HepG2 (cell line): Measurements from ENCODE around the gene LYSMD3. TPM values are rescaled to one million over a fixed set of nuclear protein-coding genes. Genes with fewer than 3 reads are reported as not detected.

Source experiments
- ATAC-seq: fragments of 200-7000 bp; cut with Tn5 transposase; 3 replicates; pipeline ENCODE4 v1.9.1; 2020; ENCODE audit warnings: mild to moderate bottlenecking, moderate library complexity
- BruUV-seq: library from RNA; stranded (reverse); fragments of 400-500 nt; replicated peaks from 2 replicates; lab custom pipeline; 2021; lab: Mats Ljungman, UMichigan
- CTCF ChIA-PET: fragments of 300-600 bp; formaldehyde crosslinking; extraction: SDS; loops from one replicate; lab custom pipeline; 2021; ENCODE audit warnings: low total read pairs, inconsistent platforms, low intra/inter-chr PET ratio; lab: Yijun Ruan, JAX
- POLR2A ChIA-PET: fragments of 350-600 bp; sonication (Branson Sonifier 250); formaldehyde crosslinking; loops from one replicate; lab custom pipeline; 2020; ENCODE audit warnings: antibody characterized with exemption, inconsistent platforms; lab: Yijun Ruan, JAX
- DNase-seq: peaks from one replicate; pipeline ENCODE4 v3.0.0-alpha.2; 2015; ENCODE audit warnings: low spot score
- FAIRE-seq: peaks from 3 replicates; lab custom pipeline; 2011; peaks lifted over from hg19 to GRCh38; lab: Jason Lieb, UNC
- H2AFZ ChIP-seq: one replicate; pipeline ENCODE4 v1.6.1; 2011; ENCODE audit warnings: low read length, inconsistent platforms
- H3K27ac ChIP-seq: fragments of 300-600 bp; 3 replicates; pipeline ENCODE4 v1.8.0; 2011; ENCODE audit warnings: mixed run types, mild to moderate bottlenecking, mixed read lengths, low read length, inconsistent platforms; ENCODE audit not compliant: insufficient read depth; ENCODE audit errors: extremely low read length
- H3K27me3 ChIP-seq, 2 experiments: fragments of 200-600 bp in 1 of 2; 2 replicates in 1 of 2; 3 replicates in 1 of 2; pipeline versions ENCODE4 v1.6.0 to v1.8.0; 2011; ENCODE audit warnings: low read length in 2 of 2, mild to moderate bottlenecking in 2 of 2, moderate library complexity in 2 of 2, inconsistent platforms in 1 of 2; ENCODE audit not compliant: insufficient read depth in 2 of 2, control insufficient read depth in 1 of 2
- H3K36me3 ChIP-seq, 2 experiments: fragments of 200-600 bp in 1 of 2; replicated peaks in 1 of 2; 2 replicates in 1 of 2; 3 replicates in 1 of 2; pipeline versions ENCODE4 v1.5.1 to v1.8.0; 2011; ENCODE audit warnings: low read length in 2 of 2, inconsistent platforms in 1 of 2; ENCODE audit not compliant: insufficient read depth in 2 of 2, control insufficient read depth in 1 of 2
- H3K4me1 ChIP-seq: 2 replicates; pipeline ENCODE4 v1.5.1; 2012; ENCODE audit warnings: low read length, inconsistent platforms; ENCODE audit not compliant: insufficient read depth
- H3K4me2 ChIP-seq: 2 replicates; pipeline ENCODE4 v1.6.0; 2011; ENCODE audit warnings: low read depth, low read length, inconsistent platforms
- H3K4me3 ChIP-seq, 3 experiments: fragments of 200-600 bp in 1 of 3; sonication (generic), shearing (Covaris generic) in 1 of 3; replicated peaks in 1 of 3; 2 replicates each; pipeline ENCODE4 v1.5.1; 2011 to 2016; ENCODE audit warnings: low read length in 3 of 3, inconsistent platforms in 2 of 3, low read depth in 2 of 3, mild to moderate bottlenecking in 2 of 3, control low read depth in 1 of 3, mixed read lengths in 1 of 3; ENCODE audit not compliant: insufficient read depth in 1 of 3
- H3K79me2 ChIP-seq: one replicate; pipeline ENCODE4 v1.6.1; 2011; ENCODE audit warnings: low read length, inconsistent platforms; ENCODE audit not compliant: insufficient read depth
- H3K9ac ChIP-seq: 2 replicates; pipeline ENCODE4 v1.6.0; 2011; ENCODE audit warnings: mild to moderate bottlenecking, low read depth, low read length, inconsistent platforms; ENCODE audit not compliant: insufficient read depth
- H3K9me3 ChIP-seq: 2 replicates; pipeline ENCODE4 v1.5.1; 2012; ENCODE audit warnings: mild to moderate bottlenecking, low read length
- H4K20me1 ChIP-seq: 2 replicates; pipeline ENCODE4 v1.6.0; 2011; ENCODE audit warnings: inconsistent platforms, mild to moderate bottlenecking, low read length, moderate library complexity; ENCODE audit not compliant: insufficient read depth
- ATF6 ChIP-seq: sonication (generic); formaldehyde crosslinking; conservative IDR thresholded peaks from 2 replicates; pipeline ENCODE4 v1.4.0; 2020; ENCODE audit warnings: missing genetic modification reagents
- FOXP1 ChIP-seq, 2 experiments: fragments of 450-650 bp in 1 of 2; IDR thresholded peaks; 2 replicates each; pipeline ENCODE4 v1.6.1; 2017 to 2018; ENCODE audit warnings: antibody characterized with exemption in 1 of 2
- JUND ChIP-seq: sonication (generic); formaldehyde crosslinking; IDR thresholded peaks from 2 replicates; pipeline ENCODE4 v1.8.0; 2022; ENCODE audit warnings: mild to moderate bottlenecking, missing genetic modification reagents
- PAF1 ChIP-seq: IDR thresholded peaks from 2 replicates; pipeline ENCODE4 v1.6.1; 2016; ENCODE audit warnings: missing genetic modification reagents, missing compliant biosample characterization
- PAWR ChIP-seq: sonication (generic); formaldehyde crosslinking; IDR thresholded peaks from 2 replicates; pipeline ENCODE4 v1.4.0; 2020; ENCODE audit warnings: missing genetic modification reagents, mild to moderate bottlenecking, borderline replicate concordance
- RBAK ChIP-seq: sonication (generic); formaldehyde crosslinking; IDR thresholded peaks from 2 replicates; pipeline ENCODE4 v1.5.1; 2020; ENCODE audit warnings: mild to moderate bottlenecking, missing genetic modification reagents
- SMYD3 ChIP-seq: sonication (generic); formaldehyde crosslinking; IDR thresholded peaks from 2 replicates; pipeline ENCODE4 v1.8.1; 2023; ENCODE audit warnings: mild to moderate bottlenecking, missing genetic modification reagents
- SUZ12 ChIP-seq: fragments of 150-350 bp; IDR thresholded peaks from 2 replicates; pipeline ENCODE4 v1.6.1; 2014; ENCODE audit warnings: low read depth, low read length
- U2AF2 ChIP-seq: fragments of 200-400 bp; formaldehyde crosslinking; IDR thresholded peaks from 2 replicates; pipeline ENCODE4 v1.6.1; 2017; ENCODE audit warnings: low read depth, mild to moderate bottlenecking, low read length
- ZNF335 ChIP-seq: sonication (generic); formaldehyde crosslinking; IDR thresholded peaks from 2 replicates; pipeline ENCODE4 v1.4.0; 2020; ENCODE audit warnings: missing genetic modification reagents
- ZNF75D ChIP-seq: sonication (generic); formaldehyde crosslinking; IDR thresholded peaks from 2 replicates; pipeline ENCODE4 v1.8.1; 2023; ENCODE audit warnings: missing genetic modification reagents, mild to moderate bottlenecking, borderline replicate concordance
- ZNF775 ChIP-seq: sonication (generic); formaldehyde crosslinking; IDR thresholded peaks from 2 replicates; pipeline ENCODE4 v1.4.0; 2020; ENCODE audit warnings: missing genetic modification reagents, mild to moderate bottlenecking, moderate library complexity, borderline replicate concordance
- WGBS: methylation state at CpG from one replicate; pipeline ENCODE4 v1.1.6; 2017; ENCODE audit warnings: low lambda C conversion rate; 5-methylcytosine and 5-hydroxymethylcytosine counted together
- in situ Hi-C: cut with HindIII; loops from 2 replicates; pipeline ENCODE4 v1.10.0; 2017; ENCODE audit warnings: low pct_unique_long_range_greater_than_20kb; ENCODE audit not compliant: extremely low pct_ligation_motif_present
- intact Hi-C: fragments of 100-400 bp; cut with micrococcal nuclease; formaldehyde crosslinking; loops from one replicate; pipeline ENCODE4 v1.10.0; 2022; ENCODE audit not compliant: unreplicated experiment
- polyA plus RNA-seq, 8 experiments: library from polyadenylated mRNA; depleted of rRNA in 3 of 8; stranded (reverse) in 7 of 8; unstranded in 1 of 8; fragments of >200 nt; fragmentation: Illumina TruSeq in 4 of 8; extraction: Trizol in 4 of 8; gene quantifications; 2 replicates each; pipeline versions ENCODE4 v1.2.1 to v1.2.3, GENCODE V29; 2011 to 2016; ENCODE audit warnings: low read depth in 4 of 8, missing spikeins in 1 of 8, mixed read lengths in 1 of 8; ENCODE audit not compliant: insufficient read depth in 1 of 8
- total RNA-seq, 5 experiments: library from RNA; depleted of rRNA; stranded (reverse); fragments of >200 nt; fragmentation: Illumina TruSeq; extraction: Trizol; gene quantifications; 2 replicates each; pipeline ENCODE4 v1.2.3, GENCODE V29; 2016; ENCODE audit warnings: low read depth in 1 of 5
- TF ChIP-seq, protein P1 (sequence below): sonication (generic); formaldehyde crosslinking; IDR thresholded peaks from 2 replicates; pipeline ENCODE4 v1.4.0; 2020; ENCODE audit warnings: mild to moderate bottlenecking, missing genetic modification reagents
- TF ChIP-seq, protein P2 (sequence below): sonication (generic); formaldehyde crosslinking; IDR thresholded peaks from 2 replicates; pipeline ENCODE4 v1.8.1; 2023; ENCODE audit warnings: mild to moderate bottlenecking, missing genetic modification reagents

Gene LYSMD3
- total and polyA plus RNA-seq, 2 of the 13 experiments (the other 11 are each of a cell fraction or from before 2014, with no cell fraction given), result 9.1 to 13.8 TPM

DNA sequence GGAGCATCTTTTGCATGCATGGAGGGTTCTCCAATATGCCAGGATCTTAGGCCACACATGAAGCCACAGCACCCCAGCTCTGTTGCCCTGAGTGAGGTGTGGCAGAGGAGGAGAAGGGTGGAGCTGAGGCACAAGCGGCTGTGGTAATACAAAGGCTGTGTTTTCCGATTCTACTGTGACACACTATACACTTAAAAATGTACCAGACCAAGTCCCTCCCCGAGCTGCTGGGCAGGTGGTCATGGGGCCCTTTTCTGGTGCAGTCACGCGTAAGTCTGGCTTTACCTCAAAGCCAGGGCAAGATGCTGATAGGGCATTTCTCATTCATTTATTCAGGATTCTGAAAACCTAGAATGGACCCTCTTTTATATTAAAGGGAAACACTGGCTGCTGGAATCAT lies 33.0 kb upstream of the LYSMD3 start:
- ChIA-PET CTCF (no interaction called here), POLR2A (no interaction called here)
- 0% methylated on average over 4 of the region's 5 CpGs for WGBS
- Histone ChIP-seq H3K27me3 (peaks cover 0 to 22% of the 10 kb centered on the region in 2 experiments; a peak in 4 of 5 replicates), H3K9ac (no peak overlapping the region), H3K79me2 (no peaks in the 10 kb centered on the region), H3K9me3 (no peaks in the 10 kb centered on the region), H2AFZ (no peak overlapping the region), H3K27ac (no peak overlapping the region), H3K36me3 (no peaks in the 10 kb centered on the region), H3K4me2 (no peak overlapping the region), H3K4me1 (no peaks in the 10 kb centered on the region), H3K4me3 (no peak overlapping the region), H4K20me1 (no peaks in the 10 kb centered on the region)
- intact Hi-C loops, result no loop called here
- DNase-seq, result no peak
- BruUV-seq, result no TSS peak
- in situ Hi-C loops, result no loop called here
- TF ChIP-seq ZNF775 (CRISPR knock-in tag) (no peak), SMYD3 (CRISPR knock-in tag) (no peak), ATF6 (CRISPR knock-in tag) (no peak), FOXP1 (IDR thresholded peaks at IDR 0.05) (no peak), FOXP1 (CRISPR knock-in tag; IDR thresholded peaks at IDR 0.05) (no peak), ZNF335 (CRISPR knock-in tag) (no peak), SUZ12 (no peak), PAWR (CRISPR knock-in tag) (no peak), RBAK (no peak), JUND (no peak), U2AF2 (no peak), ZNF75D (CRISPR knock-in tag) (no peak), PAF1 (CRISPR knock-in tag) (no peak)
- TF ChIP-seq, protein P1, sequence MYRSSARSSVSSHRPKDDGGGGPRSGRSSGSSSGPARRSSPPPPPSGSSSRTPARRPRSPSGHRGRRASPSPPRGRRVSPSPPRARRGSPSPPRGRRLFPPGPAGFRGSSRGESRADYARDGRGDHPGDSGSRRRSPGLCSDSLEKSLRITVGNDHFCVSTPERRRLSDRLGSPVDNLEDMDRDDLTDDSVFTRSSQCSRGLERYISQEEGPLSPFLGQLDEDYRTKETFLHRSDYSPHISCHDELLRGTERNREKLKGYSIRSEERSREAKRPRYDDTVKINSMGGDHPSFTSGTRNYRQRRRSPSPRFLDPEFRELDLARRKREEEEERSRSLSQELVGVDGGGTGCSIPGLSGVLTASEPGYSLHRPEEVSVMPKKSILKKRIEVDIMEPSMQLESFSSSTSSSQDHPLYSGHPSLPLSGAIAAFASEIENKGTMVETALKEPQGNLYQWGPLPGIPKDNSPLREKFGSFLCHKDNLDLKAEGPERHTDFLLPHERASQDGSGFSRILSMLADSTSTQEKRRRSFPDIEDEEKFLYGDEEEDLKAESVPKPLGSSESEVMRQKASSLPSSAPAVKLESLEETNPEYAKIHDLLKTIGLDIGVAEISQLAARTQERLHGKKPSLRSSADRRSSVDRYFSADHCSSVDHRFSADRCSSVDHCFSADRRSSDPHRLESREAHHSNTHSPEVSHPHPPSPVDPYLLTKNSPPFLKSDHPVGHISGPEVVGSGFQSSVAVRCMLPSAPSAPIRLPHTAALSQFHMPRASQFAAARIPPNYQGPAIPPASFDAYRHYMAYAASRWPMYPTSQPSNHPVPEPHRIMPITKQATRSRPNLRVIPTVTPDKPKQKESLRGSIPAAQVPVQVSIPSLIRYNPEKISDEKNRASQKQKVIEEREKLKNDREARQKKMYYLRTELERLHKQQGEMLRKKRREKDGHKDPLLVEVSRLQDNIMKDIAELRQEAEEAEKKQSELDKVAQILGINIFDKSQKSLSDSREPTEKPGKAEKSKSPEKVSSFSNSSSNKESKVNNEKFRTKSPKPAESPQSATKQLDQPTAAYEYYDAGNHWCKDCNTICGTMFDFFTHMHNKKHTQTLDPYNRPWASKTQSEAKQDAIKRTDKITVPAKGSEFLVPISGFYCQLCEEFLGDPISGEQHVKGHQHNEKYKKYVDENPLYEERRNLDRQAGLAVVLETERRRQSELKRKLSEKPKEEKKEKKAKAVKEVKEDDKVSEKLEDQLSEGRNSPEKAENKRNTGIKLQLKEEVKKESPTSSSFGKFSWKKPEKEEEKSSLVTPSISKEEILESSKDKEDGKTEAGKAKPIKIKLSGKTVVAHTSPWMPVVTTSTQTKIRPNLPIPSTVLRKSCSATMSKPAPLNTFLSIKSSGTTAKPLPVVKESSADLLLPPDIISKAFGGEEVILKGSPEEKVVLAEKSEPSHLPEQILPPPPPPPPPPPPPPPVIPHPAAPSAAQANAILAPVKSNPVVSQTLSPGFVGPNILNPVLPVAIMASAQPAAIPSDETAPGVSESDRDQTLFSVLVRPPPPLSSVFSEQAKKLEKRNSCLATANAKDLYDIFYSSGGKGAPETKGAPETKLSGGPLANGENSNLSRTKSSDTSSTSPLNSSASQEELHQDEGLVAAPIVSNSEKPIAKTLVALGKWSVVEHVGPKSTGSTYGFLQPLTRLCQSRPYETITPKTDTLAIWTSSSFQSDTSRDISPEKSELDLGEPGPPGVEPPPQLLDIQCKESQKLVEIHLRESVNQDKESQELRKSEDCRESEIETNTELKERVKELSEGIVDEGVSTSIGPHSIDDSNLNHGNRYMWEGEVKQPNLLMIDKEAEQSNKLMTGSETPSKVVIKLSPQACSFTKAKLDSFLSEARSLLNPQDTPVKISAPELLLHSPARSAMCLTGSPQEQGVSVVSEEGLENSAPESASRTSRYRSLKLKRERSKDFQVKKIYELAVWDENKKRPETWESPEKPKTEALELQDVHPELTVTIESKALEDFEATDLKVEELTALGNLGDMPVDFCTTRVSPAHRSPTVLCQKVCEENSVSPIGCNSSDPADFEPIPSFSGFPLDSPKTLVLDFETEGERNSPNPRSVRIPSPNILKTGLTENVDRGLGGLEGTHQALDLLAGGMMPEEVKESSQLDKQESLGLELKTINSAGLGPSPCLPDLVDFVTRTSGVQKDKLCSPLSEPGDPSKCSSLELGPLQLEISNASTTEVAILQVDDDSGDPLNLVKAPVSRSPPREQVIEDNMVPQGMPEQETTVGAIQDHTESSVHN (CRISPR knock-in tag), result no peak
- TF ChIP-seq, protein P2, sequence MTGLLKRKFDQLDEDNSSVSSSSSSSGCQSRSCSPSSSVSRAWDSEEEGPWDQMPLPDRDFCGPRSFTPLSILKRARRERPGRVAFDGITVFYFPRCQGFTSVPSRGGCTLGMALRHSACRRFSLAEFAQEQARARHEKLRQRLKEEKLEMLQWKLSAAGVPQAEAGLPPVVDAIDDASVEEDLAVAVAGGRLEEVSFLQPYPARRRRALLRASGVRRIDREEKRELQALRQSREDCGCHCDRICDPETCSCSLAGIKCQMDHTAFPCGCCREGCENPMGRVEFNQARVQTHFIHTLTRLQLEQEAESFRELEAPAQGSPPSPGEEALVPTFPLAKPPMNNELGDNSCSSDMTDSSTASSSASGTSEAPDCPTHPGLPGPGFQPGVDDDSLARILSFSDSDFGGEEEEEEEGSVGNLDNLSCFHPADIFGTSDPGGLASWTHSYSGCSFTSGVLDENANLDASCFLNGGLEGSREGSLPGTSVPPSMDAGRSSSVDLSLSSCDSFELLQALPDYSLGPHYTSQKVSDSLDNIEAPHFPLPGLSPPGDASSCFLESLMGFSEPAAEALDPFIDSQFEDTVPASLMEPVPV (CRISPR knock-in tag), result no peak
- no peak for ATAC-seq
- FAIRE-seq, result no peak
